Myocyte (in vitro differentiated cells): Measurements from ENCODE around the gene ABCD2. TPM values are rescaled to one million over a fixed set of nuclear protein-coding genes. Genes with fewer than 3 reads are reported as not detected.
A peak's percentile ranks its signal among the peaks of the same experiment; 100 is the strongest.
"Not testable (repeated sequence)": the region's sequence is repeated elsewhere in the genome, so short reads cannot be mapped to it uniquely, and the experiment has no call there.

Source experiments
- DNase-seq: peaks from one replicate; pipeline ENCODE4 v3.0.0-alpha.2; 2012; ENCODE audit warnings: low read depth
- total RNA-seq: library from RNA; depleted of rRNA; stranded (reverse); fragments of >200 nt; gene quantifications from 2 replicates; pipeline ENCODE4 v1.2.3, GENCODE V29; 2014

Gene ABCD2
- total RNA-seq, 1 donor from 2014 or later: 0.45 TPM

DNA sequence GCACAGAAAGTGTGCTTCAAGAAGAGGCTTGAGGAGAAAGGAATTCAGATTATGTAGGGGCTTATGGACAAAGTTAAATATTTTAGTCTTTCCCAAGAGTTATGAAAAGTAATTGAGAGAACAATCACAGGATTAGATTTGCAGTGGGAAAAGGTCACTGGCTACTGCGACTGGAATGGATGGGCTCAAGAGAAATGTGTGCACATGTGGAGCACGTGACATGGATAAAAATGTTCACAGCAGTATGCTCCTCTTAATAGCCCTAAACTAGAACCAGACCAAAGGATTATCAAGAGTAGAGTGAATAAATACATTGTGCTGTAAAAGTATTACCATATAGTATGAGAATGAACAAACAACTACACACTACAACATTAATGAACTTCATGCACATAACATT lies 78.1 kb downstream of the ABCD2 start:
- no peak for DNase-seq

DNA sequence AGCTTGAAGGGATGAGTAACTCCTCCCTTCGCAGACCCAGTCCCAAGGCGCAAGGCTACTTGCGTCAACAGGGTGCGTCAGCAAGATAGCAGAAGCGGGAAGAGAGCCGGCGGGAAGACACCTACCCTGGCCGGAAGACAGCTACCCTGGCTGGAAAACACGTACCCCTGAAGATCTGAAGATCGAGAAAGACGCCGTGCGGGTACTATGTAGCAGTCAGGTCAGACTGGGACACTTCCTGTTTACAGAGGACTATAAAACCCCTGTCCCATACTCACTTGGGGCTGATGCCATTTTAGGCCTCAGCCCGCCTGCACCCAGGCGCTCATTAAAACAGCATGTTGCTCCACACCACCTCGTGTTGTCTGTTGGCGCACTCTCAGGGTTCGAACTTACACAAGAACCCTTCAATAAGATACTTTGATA lies 80.9 kb downstream of the ABCD2 start:
- DNase-seq: no peak

DNA sequence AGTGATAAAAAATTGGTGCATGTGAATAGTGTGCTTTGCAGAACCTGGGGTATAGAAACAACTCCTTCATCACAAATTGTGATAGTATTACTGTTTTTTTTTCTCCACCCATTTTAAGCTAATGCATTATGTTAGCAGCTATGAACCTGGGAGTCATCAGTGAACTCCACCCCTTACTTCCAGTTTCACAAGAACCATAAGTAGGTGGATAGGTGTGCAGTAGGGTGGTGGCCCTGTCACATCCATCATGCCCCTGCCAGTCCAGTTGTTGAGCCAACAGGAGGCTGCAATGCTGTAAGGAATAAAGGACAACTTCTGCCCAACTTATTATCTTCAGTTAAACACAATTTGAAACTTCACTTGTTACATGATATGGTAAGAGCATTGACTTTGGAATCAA lies 85.7 kb downstream of the ABCD2 start:
- no peak for DNase-seq

GRCh38 chr12:39532448-39532847 lies 87.2 kb downstream of the ABCD2 start:
- DNase-seq: no peak

DNA sequence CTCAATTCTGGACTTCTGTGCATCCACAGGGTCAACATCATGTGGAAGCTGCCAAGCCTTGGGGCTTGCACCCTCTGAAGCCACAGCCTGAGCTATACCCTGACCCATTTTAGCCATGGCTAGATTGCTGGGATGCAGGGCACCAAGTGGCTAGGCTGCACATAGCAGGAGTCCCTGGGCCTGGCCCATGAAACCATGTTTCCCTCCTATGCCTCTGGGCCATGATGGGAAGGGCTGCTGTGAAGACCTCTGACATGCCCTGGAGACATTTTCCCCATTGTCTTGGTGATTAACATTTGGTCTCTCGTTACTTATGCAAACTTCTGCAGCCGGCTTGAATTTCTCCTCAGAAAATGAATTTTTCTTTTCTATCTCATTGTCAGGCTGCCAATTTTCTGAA lies 92.6 kb downstream of the ABCD2 start:
- no peak for DNase-seq

DNA sequence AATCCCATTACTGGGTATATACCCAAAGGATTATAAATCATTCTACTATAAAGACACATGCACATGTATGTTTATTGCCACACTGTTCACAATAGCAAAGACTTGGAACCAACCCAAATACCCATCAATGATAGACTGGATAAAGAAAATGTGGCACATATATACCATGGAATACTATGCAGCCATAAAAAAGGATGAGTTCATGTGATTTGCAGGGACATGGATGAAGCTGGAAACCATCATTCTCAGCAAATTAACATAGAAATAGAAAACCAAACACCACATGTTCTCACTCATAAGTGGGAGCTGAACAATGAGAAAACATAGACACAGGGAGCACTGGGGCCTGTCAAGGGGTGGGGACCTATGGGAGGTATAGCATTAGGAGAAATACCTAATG lies 97.4 kb downstream of the ABCD2 start:
- DNase-seq: not testable (repeated sequence)

- DNase-seq: no peak
These were observed 109.6 kb downstream of the ABCD2 start for GRCh38 chr12:39510001-39510400.

GRCh38 chr12:39505554-39505953 lies 114.0 kb downstream of the ABCD2 start:
- DNase-seq: no peak

- peak; percentile 5 for DNase-seq
These were observed 114.6 kb downstream of the ABCD2 start for GRCh38 chr12:39505023-39505422.

- no peak for DNase-seq
These were observed 116.2 kb downstream of the ABCD2 start for GRCh38 chr12:39503439-39503838.

DNA sequence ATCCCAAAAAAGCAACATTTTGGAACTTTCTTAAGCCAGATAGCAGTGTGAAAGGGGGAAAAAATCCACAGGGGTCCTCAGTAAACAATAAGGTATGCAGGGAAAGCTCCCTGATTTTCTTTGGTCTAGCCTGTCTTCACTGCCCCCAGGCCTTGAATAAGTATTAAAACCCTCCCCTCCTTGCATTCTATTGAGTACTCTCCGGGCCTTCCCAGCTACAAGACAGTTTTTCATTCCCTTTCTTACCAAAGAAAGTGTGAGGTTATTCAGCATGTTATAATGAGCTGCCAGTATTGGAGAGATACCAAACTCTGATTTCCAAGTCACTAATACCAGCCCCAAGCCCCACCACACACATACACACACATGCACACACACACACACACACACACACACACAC lies 116.9 kb downstream of the ABCD2 start:
- no peak for DNase-seq

Other genes starting within 250 kb of the ABCD2 start
- 4.5 and 7.7 TPM in 2 replicates for gene KIF21A, start 176.7 kb downstream of the ABCD2 start, total RNA-seq